Kidney epithelial cell (primary cell): ENCODE measurements around the gene MSL1. TPM values are rescaled to one million over a fixed set of nuclear protein-coding genes. Genes with fewer than 3 reads are reported as not detected.

Source experiments
- DNase-seq: peaks from one replicate; pipeline ENCODE4 v3.0.0-alpha.2; 2010; ENCODE audit warnings: low read depth
- H3K27me3 ChIP-seq: 2 replicates; pipeline ENCODE4 v1.6.0; 2011; ENCODE audit warnings: low read length; ENCODE audit not compliant: control insufficient read depth, insufficient read depth
- H3K36me3 ChIP-seq: 2 replicates; pipeline ENCODE4 v1.5.1; 2011; ENCODE audit warnings: low read length; ENCODE audit not compliant: control insufficient read depth, insufficient read depth
- H3K4me3 ChIP-seq: 2 replicates; pipeline ENCODE4 v1.5.1; 2011; ENCODE audit warnings: low read depth, mild to moderate bottlenecking, control low read depth, low read length
- total RNA-seq: library from RNA; depleted of rRNA; stranded (reverse); fragments of >200 nt; gene quantifications from 2 replicates; pipeline ENCODE4 v1.2.3, GENCODE V29; 2015
- TF ChIP-seq, protein P1 (sequence below): IDR thresholded peaks from 2 replicates; pipeline ENCODE4 v1.5.1; 2011; ENCODE audit warnings: mild to moderate bottlenecking, moderate library complexity, low read length, control low read depth, inconsistent platforms; ENCODE audit not compliant: insufficient read depth, poor library complexity, severe bottlenecking

MSL1 gene
- total RNA-seq, 1 donor from 2014 or later: 40.6 TPM

DNA sequence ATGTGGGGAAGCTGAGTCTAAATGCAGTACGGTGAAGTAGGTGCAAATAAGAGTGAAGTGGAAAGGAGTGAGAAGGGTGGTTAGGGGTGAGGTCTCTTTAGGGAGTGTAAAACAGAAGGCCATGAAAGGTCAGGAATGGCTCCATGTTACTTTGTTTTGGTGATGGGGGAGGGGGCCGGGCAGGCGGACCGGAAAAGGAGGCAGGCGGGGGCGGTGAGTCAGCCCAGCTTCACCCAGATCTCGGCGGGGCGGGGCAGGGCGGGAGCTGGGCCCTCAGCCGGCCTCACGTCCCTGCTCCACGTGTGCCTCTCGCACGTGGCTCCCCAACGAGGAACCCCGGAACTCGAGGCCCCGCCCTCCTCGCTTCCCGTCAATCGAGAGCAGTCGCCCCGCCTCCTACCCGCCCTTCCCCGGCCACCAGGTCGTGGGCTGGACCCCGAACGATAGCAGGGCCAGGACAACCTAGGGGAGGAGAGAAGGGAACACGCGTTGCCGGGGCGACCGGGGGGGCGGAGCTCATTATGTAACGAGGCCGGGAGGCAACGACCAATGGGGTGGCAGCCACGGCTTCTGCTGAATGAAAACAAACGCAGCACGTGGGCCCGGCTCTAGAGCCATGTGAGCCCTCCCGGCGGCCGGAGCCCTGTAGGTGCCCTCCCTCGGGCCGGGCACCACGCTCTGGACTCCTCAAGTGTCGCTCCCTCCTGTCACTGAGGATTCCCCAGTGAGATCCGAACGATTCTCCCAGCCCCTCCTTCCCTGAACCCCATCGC, 22.7 kb upstream of the MSL1 start:
- H3K36me3 ChIP-seq: peaks cover 6% of the 10 kb centered on the region
- DNase-seq: peak; percentile 89
- TF ChIP-seq, protein P1, sequence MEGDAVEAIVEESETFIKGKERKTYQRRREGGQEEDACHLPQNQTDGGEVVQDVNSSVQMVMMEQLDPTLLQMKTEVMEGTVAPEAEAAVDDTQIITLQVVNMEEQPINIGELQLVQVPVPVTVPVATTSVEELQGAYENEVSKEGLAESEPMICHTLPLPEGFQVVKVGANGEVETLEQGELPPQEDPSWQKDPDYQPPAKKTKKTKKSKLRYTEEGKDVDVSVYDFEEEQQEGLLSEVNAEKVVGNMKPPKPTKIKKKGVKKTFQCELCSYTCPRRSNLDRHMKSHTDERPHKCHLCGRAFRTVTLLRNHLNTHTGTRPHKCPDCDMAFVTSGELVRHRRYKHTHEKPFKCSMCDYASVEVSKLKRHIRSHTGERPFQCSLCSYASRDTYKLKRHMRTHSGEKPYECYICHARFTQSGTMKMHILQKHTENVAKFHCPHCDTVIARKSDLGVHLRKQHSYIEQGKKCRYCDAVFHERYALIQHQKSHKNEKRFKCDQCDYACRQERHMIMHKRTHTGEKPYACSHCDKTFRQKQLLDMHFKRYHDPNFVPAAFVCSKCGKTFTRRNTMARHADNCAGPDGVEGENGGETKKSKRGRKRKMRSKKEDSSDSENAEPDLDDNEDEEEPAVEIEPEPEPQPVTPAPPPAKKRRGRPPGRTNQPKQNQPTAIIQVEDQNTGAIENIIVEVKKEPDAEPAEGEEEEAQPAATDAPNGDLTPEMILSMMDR: no peak
- peak overlapping the region; percentile 72 for H3K4me3 ChIP-seq
- no peaks in the 10 kb centered on the region for H3K27me3 ChIP-seq

DNA sequence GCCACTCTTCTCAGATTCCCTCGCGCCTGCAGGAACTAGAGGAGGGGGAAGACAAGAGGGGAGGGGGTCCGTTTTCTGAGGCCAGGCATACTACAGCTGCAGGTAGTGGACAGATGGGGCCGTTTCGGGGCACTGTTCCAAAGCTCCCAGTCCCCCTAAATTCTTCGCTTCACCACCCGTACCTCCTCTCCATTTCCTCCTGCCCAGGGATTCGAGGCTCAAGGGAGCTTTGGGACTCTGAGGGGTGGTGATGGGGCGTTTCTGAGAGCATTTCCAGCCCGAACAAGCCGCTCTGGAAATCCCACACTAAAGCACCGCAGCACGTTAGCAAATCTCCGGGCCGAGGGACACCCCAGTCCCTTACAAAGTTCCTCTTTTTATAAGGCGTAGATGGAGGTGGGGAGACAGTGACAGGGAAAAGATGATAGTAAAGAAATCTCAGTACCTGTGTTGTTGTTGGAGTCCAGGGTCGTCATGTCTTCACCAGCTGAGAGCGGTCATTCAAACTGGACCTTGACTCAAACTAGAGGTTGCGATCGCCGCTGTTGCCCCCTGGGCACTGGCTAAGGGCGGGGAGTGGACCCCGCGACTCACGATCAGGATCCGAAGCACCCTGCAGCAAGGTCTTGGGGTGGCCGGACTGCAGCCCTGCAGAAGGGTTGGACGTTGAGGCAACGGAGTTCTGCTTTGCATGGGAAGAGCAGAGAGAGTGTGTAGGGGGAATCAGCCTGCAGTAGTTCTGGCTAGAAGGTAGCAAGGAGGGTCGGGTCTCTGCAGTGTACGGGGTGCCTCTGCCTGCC, 22.0 kb upstream of the MSL1 start:
- no peak for DNase-seq

DNA sequence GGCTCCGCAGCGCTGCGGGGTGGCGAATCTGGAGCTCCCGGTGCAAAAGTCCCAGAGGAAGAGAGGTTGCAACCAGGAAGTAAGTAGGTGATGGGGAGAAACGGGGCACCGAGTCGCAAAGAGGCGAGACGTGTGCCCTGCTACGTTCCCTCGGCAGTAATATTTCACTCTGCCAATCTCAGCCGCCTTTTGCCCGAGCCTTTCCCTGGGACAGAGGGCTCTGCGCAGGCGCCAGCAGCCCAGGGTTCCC, 21.4 kb upstream of the MSL1 start, which contains the start of gene NR1D1:
Gene NR1D1, minus strand, starts transcription at position 171 of the 250 bp plus-strand sequence. CDS start 495 bp downstream, outside the sequence.
- Histone ChIP-seq H3K27me3 (no peaks in the 10 kb centered on the region), H3K4me3 (peak within 1 kb of the TSS; percentile 72), H3K36me3 (peaks cover 4% of the 10 kb centered on the region)
- TF ChIP-seq, protein P1: no peak
- DNase-seq: no peak

More for the DNA sequence above, 22.0 kb upstream of the MSL1 start:
- Histone ChIP-seq H3K27me3 (no peaks in the 10 kb centered on the region), H3K4me3 (peak overlapping the region; percentile 72), H3K36me3 (peaks cover 6% of the 10 kb centered on the region)
- TF ChIP-seq, protein P1: no peak

- peak overlapping the region; percentile 72 for H3K4me3 ChIP-seq
- DNase-seq: peak; percentile 95
- no peaks in the 10 kb centered on the region for H3K27me3 ChIP-seq
- TF ChIP-seq, protein P1: no peak
- peaks cover 2% of the 10 kb centered on the region for H3K36me3 ChIP-seq
Measured at GRCh38 chr17:40100669-40101366, 21.0 kb upstream of the MSL1 start.

DNA sequence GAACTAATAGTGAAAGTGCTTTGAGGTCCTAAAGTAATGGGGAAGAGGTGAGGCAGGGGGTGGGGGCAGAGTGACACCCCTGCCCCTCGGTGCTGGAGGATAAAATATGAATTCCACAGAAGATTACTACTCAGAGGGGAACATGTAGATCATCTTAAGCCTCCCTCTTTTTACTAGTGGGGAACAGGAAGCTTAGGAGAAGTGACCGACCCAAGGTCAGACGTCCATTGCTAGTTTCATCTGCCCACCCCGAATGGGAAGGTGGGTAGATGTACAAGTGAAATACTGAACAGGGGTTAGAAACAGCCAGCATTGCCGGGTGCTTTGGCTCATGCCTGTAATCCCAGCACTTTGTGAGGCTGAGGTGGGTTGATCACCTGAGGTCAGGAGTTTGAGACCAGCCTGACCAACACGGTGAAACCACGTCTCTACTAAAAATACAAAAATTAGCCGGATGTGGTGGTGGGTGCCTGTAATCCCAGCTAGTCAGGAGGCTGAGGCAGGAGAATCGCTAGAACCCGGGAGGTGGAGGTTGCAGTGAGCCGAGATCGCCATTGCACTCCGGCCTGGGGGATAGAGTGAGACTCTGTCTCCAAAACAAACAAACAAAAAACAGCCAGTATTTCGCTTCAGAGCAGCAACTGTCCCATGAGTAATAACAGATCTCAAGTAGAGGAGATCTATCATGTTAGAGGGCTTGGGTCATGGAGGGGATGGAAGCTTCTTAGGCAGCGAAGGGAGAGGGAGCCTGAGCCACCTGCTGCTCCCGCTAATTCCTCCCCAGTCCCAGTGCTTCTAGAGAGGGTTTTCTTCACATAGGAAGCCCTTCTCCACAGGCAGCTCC, 20.2 kb upstream of the MSL1 start:
- peaks cover 2% of the 10 kb centered on the region for H3K36me3 ChIP-seq
- no peak overlapping the region for H3K4me3 ChIP-seq
- H3K27me3 ChIP-seq: no peaks in the 10 kb centered on the region
- no peak for DNase-seq
- TF ChIP-seq, protein P1: no peak
